Naive thymus-derived CD4-positive, alpha-beta T cell (primary cell): Measurements from ENCODE around the gene SMG7. TPM values are rescaled to one million over a fixed set of nuclear protein-coding genes. Genes with fewer than 3 reads are reported as not detected.

ENCODE experiments used
- ATAC-seq: fragments of 150-1000 bp; cut with Tn5 transposase; 2 replicates; pipeline ENCODE4 v1.10.0; 2021; ENCODE audit warnings: mild to moderate bottlenecking, moderate library complexity
- CTCF ChIA-PET: fragments of 350-600 bp; sonication (Branson Sonifier 250); formaldehyde crosslinking; loops from one replicate; lab custom pipeline; 2021; ENCODE audit warnings: antibody characterized with exemption; lab: Charles Lee
- POLR2A ChIA-PET: fragments of 350-600 bp; sonication (Branson Sonifier 250); formaldehyde crosslinking; loops from one replicate; lab custom pipeline; 2021; ENCODE audit warnings: antibody characterized with exemption, inconsistent platforms; lab: Charles Lee
- DNase-seq, 9 donors: peaks; one replicate each; pipeline versions ENCODE4 v3.0.0 to v3.0.0-alpha.2; 2020 to 2022; ENCODE audit warnings: mixed read lengths in 1 of 9
- H3K27ac ChIP-seq: one replicate; pipeline ENCODE4 v1.7.0; 2013; ENCODE audit warnings: mild to moderate bottlenecking, low read depth, low read length, moderate library complexity
- H3K27me3 ChIP-seq, 2 donors: one replicate each; pipeline ENCODE4 v1.7.0; 2013; ENCODE audit warnings: low read length in 2 of 2, mild to moderate bottlenecking in 2 of 2, moderate library complexity in 2 of 2; ENCODE audit not compliant: control insufficient read depth in 2 of 2, insufficient read depth in 2 of 2
- H3K36me3 ChIP-seq, 3 experiments: 1 replicate in 2 of 3; 2 replicates in 1 of 3; pipeline ENCODE4 v1.7.0; 2013; ENCODE audit warnings: low read length in 3 of 3, mild to moderate bottlenecking in 3 of 3, moderate library complexity in 1 of 3; ENCODE audit not compliant: insufficient read depth in 3 of 3, control insufficient read depth in 2 of 3
- H3K4me1 ChIP-seq, 2 donors: one replicate each; pipeline ENCODE4 v1.7.0; 2013; ENCODE audit warnings: low read length in 2 of 2, mild to moderate bottlenecking in 2 of 2, moderate library complexity in 1 of 2; ENCODE audit not compliant: control insufficient read depth in 2 of 2, insufficient read depth in 2 of 2
- H3K4me3 ChIP-seq: 2 replicates; pipeline ENCODE4 v1.7.0; 2013; ENCODE audit warnings: mild to moderate bottlenecking, low read length
- H3K9me3 ChIP-seq, 3 experiments: 1 replicate in 2 of 3; 2 replicates in 1 of 3; pipeline ENCODE4 v1.7.0; 2013; ENCODE audit warnings: low read length in 3 of 3; ENCODE audit not compliant: control insufficient read depth in 2 of 3
- H3K27ac Mint-ChIP-seq, 9 donors: one replicate each; pipeline ENCODE4 v1.8.0; 2020 to 2022; ENCODE audit warnings: mixed read lengths in 9 of 9, mild to moderate bottlenecking in 8 of 9, moderate library complexity in 5 of 9, inconsistent platforms in 2 of 9
- H3K27me3 Mint-ChIP-seq, 5 donors: one replicate each; pipeline ENCODE4 v1.8.0; 2021 to 2022; ENCODE audit warnings: mixed read lengths in 5 of 5, mild to moderate bottlenecking in 1 of 5
- H3K36me3 Mint-ChIP-seq, 5 donors: one replicate each; pipeline ENCODE4 v1.8.0; 2020 to 2022; ENCODE audit warnings: mixed read lengths in 5 of 5, mild to moderate bottlenecking in 3 of 5, inconsistent platforms in 1 of 5
- H3K4me1 Mint-ChIP-seq, 7 donors: one replicate each; pipeline ENCODE4 v1.8.0; 2020 to 2022; ENCODE audit warnings: mixed read lengths in 7 of 7, mild to moderate bottlenecking in 3 of 7, inconsistent platforms in 1 of 7
- H3K4me3 Mint-ChIP-seq, 10 donors: one replicate each; pipeline ENCODE4 v1.8.0; 2020 to 2022; ENCODE audit warnings: mild to moderate bottlenecking in 10 of 10, mixed read lengths in 10 of 10, moderate library complexity in 6 of 10, inconsistent platforms in 2 of 10
- H3K9me3 Mint-ChIP-seq, 11 donors: one replicate each; pipeline ENCODE4 v1.8.0; 2020 to 2022; ENCODE audit warnings: mixed read lengths in 11 of 11, mild to moderate bottlenecking in 4 of 11, inconsistent platforms in 1 of 11, moderate library complexity in 1 of 11
- intact Hi-C, 2 donors: fragments of 100-400 bp; cut with micrococcal nuclease; formaldehyde crosslinking; loops; one replicate each; pipeline ENCODE4 v1.15.1; 2023
- polyA plus RNA-seq, 2 donors: library from polyadenylated mRNA; unstranded; fragments of 300-500 nt; fragmentation: Illumina TruSeq; gene quantifications; one replicate each; pipeline ENCODE4 v1.2.3, GENCODE V29; 2021
- total RNA-seq, 6 experiments: library from RNA in 5 of 6; stranded (reverse) in 5 of 6; gene quantifications; 1 replicate in 5 of 6; 2 replicates in 1 of 6; pipeline ENCODE4 v1.2.3 and lab custom pipeline; 2021 to 2026

The SMG7 gene
- total and polyA plus RNA-seq, 7 experiments from 2014 or later: 24.7 to 87.7 (median 53.1) TPM

- POLR2A ChIA-PET: no interaction called here
- intact Hi-C loops: no loop called here
Observed at GRCh38 chr1:183522104-183522503, 49.8 kb downstream of the SMG7 start.

GRCh38 chr1:183528577-183528976, 56.3 kb downstream of the SMG7 start:
- Histone ChIP-seq H3K4me1 (no peaks in the 10 kb centered on the region), H3K9me3 (no peaks in the 10 kb centered on the region), H3K27ac (no peak overlapping the region), H3K27me3 (no peaks in the 10 kb centered on the region), H3K4me3 (no peak overlapping the region), H3K36me3 (peaks cover 6 to 70% (median 31%) of the 10 kb centered on the region in 3 experiments)
- H3K27me3 Mint-ChIP-seq: no peaks in the 10 kb centered on the region
- intact Hi-C loops: no loop called here
- POLR2A ChIA-PET: no interaction called here
- ATAC-seq (no peak), DNase-seq (no peak)
- H3K9me3 Mint-ChIP-seq: no peaks in the 10 kb centered on the region
- peak overlapping the region in 2 of 9 donors; percentile 14 to 15 for H3K27ac Mint-ChIP-seq
- H3K36me3 Mint-ChIP-seq: peaks cover 0 to 41% (median 4%) of the 10 kb centered on the region in 5 donors
- peaks cover 0 to 8% (median 0%) of the 10 kb centered on the region in 7 donors for H3K4me1 Mint-ChIP-seq
- CTCF ChIA-PET: no interaction called here
- no peak overlapping the region for H3K4me3 Mint-ChIP-seq

More at GRCh38 chr1:183522104-183522503, 49.8 kb downstream of the SMG7 start:
- H3K36me3 ChIP-seq: peaks cover 9 to 48% (median 15%) of the 10 kb centered on the region in 3 experiments
- ATAC-seq (no peak), DNase-seq (no peak)
- no peak overlapping the region for H3K4me3 ChIP-seq
- H3K4me1 ChIP-seq: no peaks in the 10 kb centered on the region
- peaks cover 0 to 9% (median 4%) of the 10 kb centered on the region in 7 donors for H3K4me1 Mint-ChIP-seq
- no peaks in the 10 kb centered on the region for H3K27me3 Mint-ChIP-seq
- no peaks in the 10 kb centered on the region for H3K9me3 ChIP-seq
- peaks cover 0 to 44% (median 14%) of the 10 kb centered on the region in 5 donors for H3K36me3 Mint-ChIP-seq
- CTCF ChIA-PET: no interaction called here
- H3K9me3 Mint-ChIP-seq: no peaks in the 10 kb centered on the region
- no peaks in the 10 kb centered on the region for H3K27me3 ChIP-seq
- no peak overlapping the region for H3K4me3 Mint-ChIP-seq
- peak overlapping the region in 3 of 9 donors; percentile 6 to 75 (median 65) for H3K27ac Mint-ChIP-seq
- H3K27ac ChIP-seq: no peak overlapping the region

GRCh38 chr1:183533617-183534174, 61.4 kb downstream of the SMG7 start:
- H3K27me3 Mint-ChIP-seq: no peaks in the 10 kb centered on the region
- intact Hi-C loops: no loop called here
- Histone ChIP-seq H3K27ac (no peak overlapping the region), H3K4me3 (no peak overlapping the region), H3K36me3 (peaks cover 19 to 74% (median 20%) of the 10 kb centered on the region in 3 experiments), H3K27me3 (no peaks in the 10 kb centered on the region), H3K9me3 (no peaks in the 10 kb centered on the region), H3K4me1 (no peaks in the 10 kb centered on the region)
- ATAC-seq: no peak
- H3K9me3 Mint-ChIP-seq: no peaks in the 10 kb centered on the region
- CTCF ChIA-PET: no interaction called here
- POLR2A ChIA-PET: no interaction called here
- no peak for DNase-seq
- H3K4me1 Mint-ChIP-seq: peaks cover 0 to 3% (median 0%) of the 10 kb centered on the region in 7 donors
- H3K27ac Mint-ChIP-seq: peak overlapping the region in 1 of 9 donors; percentile 69
- H3K36me3 Mint-ChIP-seq: peaks cover 0 to 56% (median 13%) of the 10 kb centered on the region in 5 donors
- H3K4me3 Mint-ChIP-seq: no peak overlapping the region

DNA sequence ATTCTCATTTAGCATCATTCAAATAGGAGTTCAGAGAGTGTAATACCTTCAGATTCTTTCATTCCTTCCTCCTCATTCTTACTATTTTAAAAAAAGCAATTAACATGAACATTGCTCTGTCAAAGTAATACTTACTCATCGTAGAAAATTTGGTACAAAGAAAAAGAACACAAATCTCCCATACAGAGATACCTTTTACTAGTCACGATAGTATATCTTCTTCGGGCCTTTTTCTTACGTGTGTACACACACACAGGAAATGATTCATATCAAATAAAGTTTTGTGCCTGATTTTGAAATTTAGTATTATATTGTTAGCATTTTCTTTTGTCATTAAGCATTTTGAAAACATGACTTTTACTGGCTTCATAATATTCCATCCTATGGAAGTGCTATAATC, 65.1 kb downstream of the SMG7 start:
- H3K9me3 ChIP-seq: no peaks in the 10 kb centered on the region
- Mint-ChIP-seq H3K4me3 (no peak overlapping the region), H3K27ac (peak overlapping the region in 3 of 9 donors; percentile 3 to 30 (median 6)), H3K36me3 (peaks cover 15 to 67% (median 31%) of the 10 kb centered on the region in 5 donors), H3K9me3 (no peaks in the 10 kb centered on the region), H3K27me3 (no peaks in the 10 kb centered on the region), H3K4me1 (peaks cover 0 to 5% (median 4%) of the 10 kb centered on the region in 7 donors)
- ChIA-PET POLR2A (no interaction called here), CTCF (no interaction called here)
- H3K27me3 ChIP-seq: no peaks in the 10 kb centered on the region
- DNase-seq: no peak
- no peak for ATAC-seq
- peaks cover 33 to 78% (median 33%) of the 10 kb centered on the region in 3 experiments for H3K36me3 ChIP-seq
- H3K4me3 ChIP-seq: no peak overlapping the region
- no peak overlapping the region for H3K27ac ChIP-seq
- intact Hi-C loops: no loop called here
- H3K4me1 ChIP-seq: no peaks in the 10 kb centered on the region

- no peaks in the 10 kb centered on the region for H3K4me1 ChIP-seq
- CTCF ChIA-PET: no interaction called here
- H3K36me3 Mint-ChIP-seq: peaks cover 31 to 66% (median 33%) of the 10 kb centered on the region in 5 donors
- H3K27me3 Mint-ChIP-seq: no peaks in the 10 kb centered on the region
- H3K27ac ChIP-seq: no peak overlapping the region
- no peaks in the 10 kb centered on the region for H3K27me3 ChIP-seq
- intact Hi-C loops: loop anchor here (1.0 to 10.0 kb wide), 12 partner anchors 25 to 669 kb away; no protein-coding TSS in a partner anchor
- POLR2A ChIA-PET: no interaction called here
- peaks cover 4 to 13% (median 10%) of the 10 kb centered on the region in 7 donors for H3K4me1 Mint-ChIP-seq
- H3K9me3 Mint-ChIP-seq: no peaks in the 10 kb centered on the region
- peaks cover 48 to 78% (median 49%) of the 10 kb centered on the region in 3 experiments for H3K36me3 ChIP-seq
- no peaks in the 10 kb centered on the region for H3K9me3 ChIP-seq
- ATAC-seq (peak; percentile 91), DNase-seq (peak in 7 of 9 donors; percentile 34 to 61 (median 48))
- H3K4me3 ChIP-seq: no peak overlapping the region
- peak overlapping the region in 6 of 9 donors; percentile 1 to 50 (median 4) for H3K27ac Mint-ChIP-seq
- H3K4me3 Mint-ChIP-seq: no peak overlapping the region
Observed at GRCh38 chr1:183543619-183544204, 71.4 kb downstream of the SMG7 start.

DNA sequence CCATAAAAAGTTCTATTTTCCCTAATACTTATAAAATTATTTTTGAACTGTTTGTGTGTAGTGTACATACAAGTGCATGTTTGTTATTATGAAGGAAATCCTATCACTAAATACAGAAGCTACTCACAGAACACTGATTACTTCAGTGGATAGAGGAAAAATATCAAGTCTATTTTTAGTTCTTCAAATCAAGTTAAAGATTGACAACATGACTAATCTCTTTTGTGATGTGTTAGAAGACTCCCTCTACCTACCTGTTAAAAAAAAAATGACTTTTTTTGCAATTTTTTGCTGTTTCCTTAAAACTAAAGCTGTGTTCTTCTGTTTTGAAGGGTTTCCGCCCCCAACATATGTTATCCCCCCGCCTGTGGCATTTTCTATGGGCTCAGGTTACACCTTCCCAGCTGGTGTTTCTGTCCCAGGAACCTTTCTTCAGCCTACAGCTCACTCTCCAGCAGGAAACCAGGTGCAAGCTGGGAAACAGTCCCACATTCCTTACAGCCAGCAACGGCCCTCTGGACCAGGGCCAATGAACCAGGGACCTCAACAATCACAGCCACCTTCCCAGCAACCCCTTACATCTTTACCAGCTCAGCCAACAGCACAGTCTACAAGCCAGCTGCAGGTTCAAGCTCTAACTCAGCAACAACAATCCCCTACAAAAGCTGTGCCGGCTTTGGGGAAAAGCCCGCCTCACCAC, 72.4 kb downstream of the SMG7 start:
- ATAC-seq: no peak
- H3K27me3 Mint-ChIP-seq: no peaks in the 10 kb centered on the region
- DNase-seq: no peak
- no peaks in the 10 kb centered on the region for H3K4me1 ChIP-seq
- peaks cover 25 to 59% (median 28%) of the 10 kb centered on the region in 5 donors for H3K36me3 Mint-ChIP-seq
- H3K4me3 ChIP-seq: no peak overlapping the region
- H3K36me3 ChIP-seq: peaks cover 43 to 74% (median 47%) of the 10 kb centered on the region in 3 experiments
- H3K27me3 ChIP-seq: no peaks in the 10 kb centered on the region
- peak overlapping the region in 4 of 9 donors; percentile 25 to 72 (median 52) for H3K27ac Mint-ChIP-seq
- H3K9me3 Mint-ChIP-seq: no peaks in the 10 kb centered on the region
- ChIA-PET CTCF (interaction anchor here (1.6 kb wide), 1 partner anchor 75 kb away, joined by 16 read pairs; no protein-coding TSS in a partner anchor), POLR2A (interaction anchor here (0.8 kb wide), 1 partner anchor 13 kb away, joined by 3 read pairs; no protein-coding TSS in a partner anchor)
- intact Hi-C loops: loop anchor here (5.0 to 10.0 kb wide), 3 partner anchors 37 to 670 kb away; no protein-coding TSS in a partner anchor
- no peak overlapping the region for H3K4me3 Mint-ChIP-seq
- H3K4me1 Mint-ChIP-seq: peaks cover 4 to 12% (median 9%) of the 10 kb centered on the region in 7 donors
- no peak overlapping the region for H3K27ac ChIP-seq
- no peaks in the 10 kb centered on the region for H3K9me3 ChIP-seq
